AG09309 (cell line): Measurements from ENCODE around the gene ZNF554.

Experiments
- DNase-seq: peaks from one replicate; pipeline ENCODE4 v3.0.0-alpha.2; 2010; ENCODE audit warnings: low read depth
- H3K4me3 ChIP-seq: 2 replicates; pipeline ENCODE4 v1.5.1; 2011; ENCODE audit warnings: mild to moderate bottlenecking, low read depth, low read length, moderate library complexity; ENCODE audit not compliant: control insufficient read depth
- TF ChIP-seq, protein P1 (sequence below): IDR thresholded peaks from 2 replicates; pipeline ENCODE4 v1.5.1; 2011; ENCODE audit warnings: mild to moderate bottlenecking, low read depth, low read length, inconsistent platforms; ENCODE audit not compliant: insufficient read depth, control insufficient read depth; ENCODE audit errors: missing control alignments

The ZNF554 gene

DNA sequence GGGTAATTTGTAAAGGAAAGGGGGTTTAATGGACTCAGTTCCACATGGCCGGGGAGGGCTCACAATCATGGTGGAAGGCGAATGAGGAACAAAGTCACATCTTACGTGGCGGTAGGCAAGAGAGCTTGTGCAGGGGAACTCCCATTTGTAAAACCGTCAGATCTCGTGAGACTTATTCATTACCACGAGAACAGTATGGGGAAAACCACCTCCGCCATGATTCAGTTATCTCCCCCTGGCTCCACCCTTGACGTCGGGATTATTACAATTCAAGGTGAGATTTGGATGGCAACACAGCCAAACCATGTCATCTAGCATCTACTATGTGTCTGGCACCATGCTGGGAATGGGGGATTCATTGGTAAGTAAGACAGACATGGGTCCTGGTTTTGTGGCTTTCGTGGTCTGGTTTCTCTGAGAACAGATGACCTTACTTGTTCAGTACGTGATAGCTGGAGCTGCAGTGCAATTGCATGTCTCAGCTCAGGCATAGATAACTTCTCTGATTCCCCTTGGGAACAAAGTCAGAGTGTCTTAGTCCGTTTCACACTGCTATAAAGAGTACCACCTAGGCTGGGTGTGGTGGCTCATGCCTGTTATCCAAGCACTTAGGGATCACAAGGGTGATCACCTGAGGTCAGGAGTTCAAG lies 8.3 kb downstream of the ZNF554 start:
- DNase-seq = no peak
- TF ChIP-seq, protein P1, sequence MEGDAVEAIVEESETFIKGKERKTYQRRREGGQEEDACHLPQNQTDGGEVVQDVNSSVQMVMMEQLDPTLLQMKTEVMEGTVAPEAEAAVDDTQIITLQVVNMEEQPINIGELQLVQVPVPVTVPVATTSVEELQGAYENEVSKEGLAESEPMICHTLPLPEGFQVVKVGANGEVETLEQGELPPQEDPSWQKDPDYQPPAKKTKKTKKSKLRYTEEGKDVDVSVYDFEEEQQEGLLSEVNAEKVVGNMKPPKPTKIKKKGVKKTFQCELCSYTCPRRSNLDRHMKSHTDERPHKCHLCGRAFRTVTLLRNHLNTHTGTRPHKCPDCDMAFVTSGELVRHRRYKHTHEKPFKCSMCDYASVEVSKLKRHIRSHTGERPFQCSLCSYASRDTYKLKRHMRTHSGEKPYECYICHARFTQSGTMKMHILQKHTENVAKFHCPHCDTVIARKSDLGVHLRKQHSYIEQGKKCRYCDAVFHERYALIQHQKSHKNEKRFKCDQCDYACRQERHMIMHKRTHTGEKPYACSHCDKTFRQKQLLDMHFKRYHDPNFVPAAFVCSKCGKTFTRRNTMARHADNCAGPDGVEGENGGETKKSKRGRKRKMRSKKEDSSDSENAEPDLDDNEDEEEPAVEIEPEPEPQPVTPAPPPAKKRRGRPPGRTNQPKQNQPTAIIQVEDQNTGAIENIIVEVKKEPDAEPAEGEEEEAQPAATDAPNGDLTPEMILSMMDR = no peak
- H3K4me3 ChIP-seq = no peak overlapping the region

DNA sequence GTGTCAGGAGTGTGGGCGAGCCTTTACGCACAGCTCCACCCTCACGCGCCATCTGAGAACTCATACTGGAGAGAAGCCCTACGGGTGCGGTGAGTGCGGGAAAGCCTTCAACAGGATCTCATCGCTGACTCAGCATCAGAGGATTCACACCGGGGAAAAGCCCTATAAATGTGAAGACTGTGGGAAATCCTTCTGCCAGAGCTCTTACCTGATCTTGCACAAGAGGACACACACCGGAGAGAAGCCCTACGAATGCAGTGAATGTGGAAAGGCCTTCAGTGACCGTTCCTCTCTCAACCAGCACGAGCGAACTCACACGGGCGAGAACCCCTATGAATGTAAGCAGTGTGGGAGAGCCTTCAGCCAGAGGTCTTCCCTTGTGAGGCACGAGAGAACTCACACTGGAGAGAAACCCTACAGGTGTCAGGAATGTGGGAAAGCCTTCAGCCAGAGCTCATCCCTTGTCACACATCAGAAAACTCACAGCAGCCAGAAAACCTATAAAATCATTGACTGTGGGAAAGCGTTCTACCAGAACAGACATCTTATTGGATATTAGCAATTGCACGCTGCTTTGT lies 14.7 kb downstream of the ZNF554 start:
- TF ChIP-seq, protein P1 = no peak

GRCh38 chr19:2837430-2837829 lies 17.8 kb downstream of the ZNF554 start:
- no peak for DNase-seq
- H3K4me3 ChIP-seq = no peak overlapping the region
- TF ChIP-seq, protein P1 = no peak

More for the DNA sequence above, 14.7 kb downstream of the ZNF554 start:
- H3K4me3 ChIP-seq = no peak overlapping the region
- no peak for DNase-seq

- H3K4me3 ChIP-seq = peak within 1 kb of the TSS; percentile 81
- TF ChIP-seq, protein P1 = peak; percentile 42
- DNase-seq = peak; percentile 96
These were observed 21.4 kb downstream of the ZNF554 start, which contains the start of gene ZNF555 for GRCh38 chr19:2840794-2841791. TSS of gene ZNF555 (plus strand) at chr19:2841475. CDS start at chr19:2841573, 98 bp downstream.

GRCh38 chr19:2841855-2842574 lies 22.3 kb downstream of the ZNF554 start:
- TF ChIP-seq, protein P1 = no peak
- H3K4me3 ChIP-seq = peak overlapping the region; percentile 81
- no peak for DNase-seq

- TF ChIP-seq, protein P1 = no peak
- DNase-seq = no peak
- H3K4me3 ChIP-seq = no peak overlapping the region
These were observed 25.4 kb downstream of the ZNF554 start for GRCh38 chr19:2845107-2845506.
